ENCODE measurements around the gene LST1.
"Not testable (repeated sequence)": the region's sequence is repeated elsewhere in the genome, so short reads cannot be mapped to it uniquely, and the experiment has no call there.

The LST1 gene

GRCh38 chr6:31580807-31581433 is 5.2 kb upstream of the LST1 start:
- peak; percentile 85 for DNase-seq (ENCODE audit: low read depth)

- no peak for DNase-seq (ENCODE audit: low read depth)
These were observed 4.4 kb upstream of the LST1 start for GRCh38 chr6:31581434-31582229.

DNA sequence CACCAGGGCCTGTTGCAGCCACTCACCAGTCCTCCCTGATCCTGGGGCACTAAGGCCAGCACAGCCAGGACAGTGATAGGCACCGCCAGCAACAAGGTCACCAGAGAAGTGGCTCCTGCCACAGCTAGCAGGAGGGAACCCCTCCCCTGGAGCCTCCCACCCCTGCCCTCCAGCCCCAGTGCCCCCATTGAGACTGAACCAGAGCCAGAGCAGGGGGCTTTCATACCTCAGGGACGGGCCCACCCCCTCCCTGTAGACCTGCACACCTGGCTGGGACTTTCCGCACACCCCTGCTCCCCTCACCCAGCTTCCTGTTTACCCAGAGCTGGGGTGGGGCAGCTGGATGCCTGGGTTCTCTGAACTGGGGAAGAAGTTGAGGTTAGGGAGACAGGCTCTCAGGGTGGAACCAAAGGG is 3.8 kb upstream of the LST1 start, which contains the start of gene LTB:
Gene LTB, minus strand, starts transcription at position 195 of the 414 bp plus-strand sequence. Its CDS starts 7 bp downstream, at position 188.
- peak; percentile 72 for DNase-seq (ENCODE audit: low read depth)

DNA sequence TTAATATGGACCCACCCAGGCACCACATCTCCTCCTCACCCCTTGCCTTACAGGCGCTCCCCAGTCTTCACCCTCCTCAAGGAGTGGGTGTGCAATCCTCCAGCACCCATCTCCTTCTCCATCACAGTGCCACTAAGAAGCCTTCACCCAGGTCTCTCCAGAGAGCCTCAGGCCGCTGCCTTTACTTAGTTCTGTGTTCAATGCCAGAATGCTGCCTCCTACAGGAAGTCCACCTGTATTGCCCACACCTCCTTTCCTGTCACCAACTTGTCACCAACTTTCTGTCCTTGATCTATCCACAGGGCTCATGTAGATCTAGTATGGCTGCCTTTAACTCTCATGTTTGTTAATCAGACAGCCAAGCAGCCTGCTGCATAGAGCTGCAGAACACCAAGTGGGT is 586 bp upstream of the LST1 start:
- no peak for DNase-seq (ENCODE audit: low read depth)

- DNase-seq (ENCODE audit: low read depth), result no peak
These were observed 663 bp downstream of the LST1 start for GRCh38 chr6:31586599-31587281.

DNA sequence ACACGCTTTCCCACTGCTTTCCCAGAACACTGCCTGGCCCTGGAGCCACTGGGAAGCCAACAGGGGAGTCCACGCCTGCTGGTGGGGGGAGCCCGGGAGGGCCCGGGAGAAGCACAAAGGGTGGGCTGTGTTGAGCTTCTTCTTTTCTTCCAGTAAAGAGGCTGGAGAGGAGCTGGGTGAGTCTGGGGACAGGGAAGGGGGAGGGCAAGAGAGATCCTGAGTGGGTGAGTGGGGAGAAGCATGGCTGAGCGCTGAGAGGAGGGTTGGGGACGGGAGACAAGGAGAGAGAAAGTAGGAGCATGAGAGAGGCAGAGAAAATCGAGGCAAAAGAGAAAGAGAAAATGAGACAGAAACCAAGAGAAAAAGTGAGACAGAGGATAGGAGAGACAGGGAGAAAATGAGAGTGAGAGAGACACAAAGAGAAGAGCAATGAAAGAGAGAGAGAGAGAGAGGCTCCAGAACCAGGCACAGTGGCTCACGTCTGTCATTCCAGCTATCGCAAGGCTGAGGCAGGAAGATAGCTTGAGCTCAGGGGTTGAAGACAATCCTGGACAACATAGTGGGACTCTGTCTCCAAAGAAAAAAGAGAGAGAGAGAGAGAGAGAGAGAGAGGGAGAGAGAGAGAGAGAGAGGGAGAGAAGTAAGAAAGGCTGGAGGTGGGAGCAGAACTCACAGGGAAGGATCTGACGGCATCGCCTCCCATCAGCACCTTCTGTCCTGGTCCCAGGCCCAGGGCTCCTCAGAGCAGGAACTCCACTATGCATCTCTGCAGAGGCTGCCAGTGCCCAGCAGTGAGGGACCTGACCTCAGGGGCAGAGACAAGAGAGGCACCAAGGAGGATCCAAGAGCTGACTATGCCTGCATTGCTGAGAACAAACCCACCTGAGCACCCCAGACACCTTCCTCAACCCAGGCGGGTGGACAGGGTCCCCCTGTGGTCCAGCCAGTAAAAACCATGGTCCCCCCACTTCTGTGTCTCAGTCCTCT is 2.0 kb downstream of the LST1 start:
- DNase-seq (ENCODE audit: low read depth), result no peak

DNA sequence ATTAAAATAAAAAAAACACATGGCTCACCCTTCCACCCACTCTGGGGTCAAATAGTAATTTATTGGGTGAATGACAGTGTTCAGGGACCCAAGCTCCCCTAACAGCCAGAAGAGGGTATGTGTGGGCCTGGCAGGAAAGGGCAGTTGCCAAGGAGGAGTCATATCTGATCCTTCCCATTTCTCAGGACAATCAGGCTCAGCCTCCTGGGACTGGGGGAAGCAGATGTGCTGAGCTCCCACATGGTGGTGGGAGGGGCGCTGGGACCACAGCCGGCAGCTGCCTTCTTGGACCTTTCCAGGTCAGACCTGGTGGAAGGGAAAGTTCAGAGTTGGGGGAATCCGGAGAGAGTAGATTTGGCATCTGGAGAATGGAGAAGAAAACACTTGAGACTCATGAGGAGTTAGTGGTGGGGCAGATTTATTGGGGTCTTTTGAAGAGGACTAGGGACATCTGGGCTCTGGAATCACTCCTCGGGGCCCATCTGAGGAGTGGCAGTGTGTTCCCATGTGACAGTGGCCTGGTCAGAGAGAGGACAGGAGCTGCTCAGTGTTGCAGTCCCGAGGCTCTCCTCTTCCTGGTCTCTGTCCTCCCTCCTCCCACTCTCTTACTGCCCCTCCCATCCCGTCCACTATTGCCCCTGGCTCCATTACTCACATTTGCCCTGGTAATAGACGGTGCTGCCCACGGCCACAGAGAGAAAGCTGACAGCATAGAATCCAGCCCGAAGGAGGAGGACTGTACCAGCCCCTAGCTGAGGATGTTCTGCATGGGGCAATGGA is 3.0 kb downstream of the LST1 start:
- DNase-seq (ENCODE audit: low read depth), result no peak

- not testable (repeated sequence) for DNase-seq (ENCODE audit: low read depth)
These were observed 4.6 kb downstream of the LST1 start for GRCh38 chr6:31590691-31591090.

DNA sequence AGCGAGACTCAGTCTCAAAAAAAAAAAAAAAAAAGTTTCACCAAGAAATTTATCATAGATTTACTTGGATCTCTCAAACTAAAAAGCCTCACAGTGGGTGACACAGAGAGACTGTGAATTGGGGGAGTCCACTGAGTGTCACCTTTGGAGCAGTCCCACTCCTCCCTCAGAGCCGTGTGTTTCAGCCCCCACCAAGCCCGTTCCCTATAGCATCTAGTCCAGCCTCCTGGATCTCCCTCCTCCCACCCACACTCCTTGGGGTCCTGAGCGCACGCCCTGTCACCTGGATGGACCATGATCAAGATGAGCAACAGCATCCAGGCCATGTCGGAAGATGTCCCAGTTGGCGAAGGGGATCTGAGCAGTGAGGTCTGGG is 6.3 kb downstream of the LST1 start:
- no peak for DNase-seq (ENCODE audit: low read depth)

DNA sequence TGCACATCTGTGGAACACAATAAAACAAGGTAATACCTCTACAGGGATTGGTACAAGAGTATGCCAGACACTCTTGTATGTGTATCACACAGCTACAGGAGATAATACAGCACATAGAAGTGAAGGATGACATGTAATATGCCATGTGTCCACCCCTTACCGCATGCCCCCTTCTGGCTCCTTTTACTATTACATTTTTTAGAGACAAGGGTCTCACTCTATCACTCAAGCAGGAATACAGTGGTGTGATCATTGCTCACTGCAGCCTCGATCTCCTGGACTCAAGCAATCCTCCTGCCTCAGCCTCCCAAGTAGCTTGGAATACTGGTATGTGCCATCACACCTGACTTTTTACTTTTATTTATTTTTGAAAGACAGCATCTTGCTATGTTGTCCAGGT is 10.9 kb downstream of the LST1 start:
- DNase-seq (ENCODE audit: low read depth), result no peak

DNA sequence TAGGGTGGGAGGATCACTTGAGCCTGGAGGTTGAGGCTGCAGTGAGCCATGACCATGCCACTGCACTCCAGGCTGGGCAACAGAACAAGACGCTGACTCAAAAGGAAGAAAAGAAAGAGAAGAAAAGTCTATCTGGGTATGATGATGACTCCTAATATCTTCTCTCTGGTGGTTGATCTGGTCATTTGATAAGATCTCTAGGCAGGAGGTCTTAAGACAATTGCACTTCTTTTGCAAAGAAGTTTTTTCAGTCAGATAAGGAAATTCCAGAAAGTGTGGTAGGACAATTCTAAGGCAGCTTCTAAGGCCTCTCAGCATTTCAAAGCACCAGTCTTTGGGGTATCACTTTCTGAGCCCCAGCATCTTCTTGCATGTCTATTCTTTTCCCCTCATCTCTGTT is 21.2 kb downstream of the LST1 start:
- no peak for DNase-seq (ENCODE audit: low read depth)

GRCh38 chr6:31609519-31610406 is 23.7 kb downstream of the LST1 start:
- no peak for DNase-seq (ENCODE audit: low read depth)

GRCh38 chr6:31610968-31611367 is 24.9 kb downstream of the LST1 start:
- DNase-seq (ENCODE audit: low read depth), result no peak

DNA sequence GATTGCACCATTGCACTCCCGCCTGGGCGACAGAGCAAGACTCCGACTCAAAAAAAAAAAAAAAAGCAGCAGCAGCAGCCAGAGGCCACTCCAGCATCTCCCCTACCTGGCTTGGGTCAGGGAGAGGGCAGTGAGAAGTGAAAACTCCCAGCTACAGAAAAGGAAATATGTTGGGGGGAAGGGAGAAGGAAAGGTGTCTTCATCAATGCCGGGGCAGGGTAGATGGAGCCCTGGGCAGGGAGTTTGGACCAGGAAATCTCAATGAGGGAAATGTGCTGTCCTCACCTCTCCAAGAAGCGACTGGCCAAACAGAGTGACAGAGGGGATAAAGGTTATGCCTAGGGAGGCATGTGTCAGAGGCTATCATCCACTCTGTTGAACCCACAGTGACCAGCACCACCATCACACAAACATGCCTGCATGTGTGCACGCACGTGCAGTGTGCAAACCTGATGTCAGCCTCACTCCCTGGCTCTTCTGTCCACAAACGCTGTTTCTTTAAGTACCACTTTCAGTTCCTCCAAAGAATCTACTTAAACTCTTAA is 28.1 kb downstream of the LST1 start:
- no peak for DNase-seq (ENCODE audit: low read depth)

DNA sequence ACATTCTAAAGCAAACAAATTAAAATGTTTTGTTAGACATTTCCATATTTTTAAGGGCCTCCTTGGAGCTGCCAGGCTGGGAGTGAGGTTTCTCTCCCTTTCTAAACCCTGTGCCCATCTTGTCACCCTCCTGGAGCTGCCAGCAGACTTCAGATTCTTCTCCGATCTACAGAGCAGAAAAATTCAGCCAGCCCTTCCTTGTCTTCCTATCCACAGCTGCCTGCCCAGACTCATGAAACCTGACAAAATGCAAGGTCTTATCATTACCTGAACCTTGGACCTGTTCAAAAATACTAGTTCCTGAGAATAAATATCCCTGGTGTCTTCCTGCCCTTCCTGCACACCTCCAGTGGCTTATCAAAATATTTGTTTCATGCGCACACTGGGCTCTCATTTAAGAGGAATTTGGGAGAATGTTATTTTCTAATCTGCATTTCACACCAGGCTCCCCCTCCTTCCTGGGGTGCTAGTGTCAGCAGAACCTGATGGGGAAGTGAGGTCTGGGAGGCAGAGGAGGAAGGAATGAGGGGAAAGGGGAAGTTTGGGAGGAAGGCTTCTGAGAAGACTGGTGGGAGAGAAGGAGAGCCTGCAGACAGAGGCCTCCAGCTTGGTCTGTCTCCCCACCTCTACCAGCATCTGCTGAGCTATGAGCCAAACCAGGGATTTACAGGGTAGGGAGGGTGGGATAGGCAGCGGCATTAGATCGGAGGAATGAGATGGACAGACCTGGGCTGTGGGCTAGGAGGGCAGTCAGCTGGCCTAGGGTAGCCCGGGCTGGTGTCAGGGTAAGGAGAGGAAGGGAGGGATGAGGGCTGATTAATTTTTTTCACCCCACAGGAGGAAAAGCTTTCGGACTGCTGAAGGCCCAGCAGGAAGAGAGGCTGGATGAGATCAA is 28.9 kb downstream of the LST1 start, which contains the start of gene AIF1:
Gene AIF1, plus strand, starts transcription at position 551 of the 895 bp plus-strand sequence. Its CDS starts 96 bp downstream, at position 647.
- no peak for DNase-seq (ENCODE audit: low read depth)

DNA sequence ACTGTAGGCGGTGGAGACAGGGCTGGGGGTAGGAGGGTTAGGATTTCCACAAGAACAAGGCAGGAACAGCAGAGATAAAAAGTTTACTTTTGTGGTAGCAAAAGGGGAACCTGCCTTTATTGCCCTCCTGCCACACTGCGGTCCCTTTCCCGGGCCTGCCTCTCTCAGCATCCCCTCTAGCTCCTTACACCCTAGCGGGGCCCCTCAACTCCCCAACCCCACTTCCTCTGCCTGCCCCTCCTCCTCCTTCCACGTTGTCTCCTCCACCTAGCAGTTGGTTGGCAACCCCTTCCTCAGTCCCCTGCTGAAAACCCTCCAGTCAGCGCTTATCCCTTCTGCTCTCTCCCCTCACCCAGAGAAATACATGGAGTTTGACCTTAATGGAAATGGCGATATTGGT is 29.7 kb downstream of the LST1 start:
- DNase-seq (ENCODE audit: low read depth), result no peak

DNA sequence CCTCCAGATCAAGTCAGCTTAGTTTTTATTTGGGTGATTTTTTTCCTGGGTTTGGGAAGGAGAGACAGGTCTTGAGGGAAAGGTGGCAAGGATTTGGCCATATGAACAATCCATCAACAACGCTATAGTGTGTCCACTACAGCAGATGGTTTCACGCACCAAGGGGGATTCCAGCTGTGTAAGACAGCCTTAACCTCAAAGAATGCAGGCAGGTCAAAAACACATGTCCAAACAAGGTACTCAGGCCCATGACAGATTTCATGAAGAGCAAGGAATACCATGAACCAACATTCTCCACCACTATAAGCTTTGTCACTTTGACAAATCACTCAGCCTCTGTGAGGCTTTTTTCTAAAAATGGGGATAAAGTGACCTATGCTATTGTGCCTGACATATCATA is 30.9 kb downstream of the LST1 start:
- DNase-seq (ENCODE audit: low read depth), result no peak

GRCh38 chr6:31619805-31620585 is 33.9 kb downstream of the LST1 start:
- peak; percentile 96 for DNase-seq (ENCODE audit: low read depth)

All from activated T-helper 1 cell treated with Interleukin-2 at 50 U/mL for 16 hours (primary cell).